H1 (cell line): ENCODE measurements around the gene PRKAG3. TPM values are rescaled to one million over a fixed set of nuclear protein-coding genes. Genes with fewer than 3 reads are reported as not detected.

Experiments used
- POLR2AphosphoS5 ChIP-seq: IDR thresholded peaks from 2 replicates; pipeline ENCODE4 v1.6.1; 2011; ENCODE audit warnings: low read depth, low read length
- SUZ12 ChIP-seq: fragments of 200-600 bp; sonication (generic); IDR thresholded peaks from 2 replicates; pipeline ENCODE4 v1.6.1; 2012; ENCODE audit warnings: mild to moderate bottlenecking, inconsistent platforms, low read length, moderate library complexity, mixed read lengths
- polyA plus RNA-seq, 7 experiments: library from polyadenylated mRNA; depleted of rRNA in 3 of 7; stranded (reverse) in 5 of 7; unstranded in 2 of 7; fragments of >200 nt in 5 of 7; fragments of 200-250 nt in 2 of 7; gene quantifications; 1 replicate in 5 of 7; 2 replicates in 1 of 7; 4 replicates in 1 of 7; pipeline versions ENCODE4 v1.2.1 to v1.2.3, GENCODE V29; 2011 to 2013; ENCODE audit warnings: missing spikeins in 2 of 7, mixed read lengths in 2 of 7
- total RNA-seq: library from RNA; stranded (reverse); fragmentation: NEBNext Ultra II Directional; extraction: Animal tissue kit (Norgen Biotek cat#: 25700); gene quantifications from 2 replicates; pipeline ENCODE4 v1.2.1, GENCODE V29; 2021
- TF ChIP-seq, protein P1 (sequence below): fragments of 300-600 bp; sonication (generic); IDR thresholded peaks from 2 replicates; pipeline ENCODE4 v1.7.1; 2012; ENCODE audit warnings: low read length, moderate library complexity, mild to moderate bottlenecking, inconsistent platforms; ENCODE audit not compliant: insufficient replicate concordance

The PRKAG3 gene
- total and polyA plus RNA-seq, 2 of the 8 experiments (the other 6 are each of a cell fraction or from before 2014, with no cell fraction given) = not detected

DNA sequence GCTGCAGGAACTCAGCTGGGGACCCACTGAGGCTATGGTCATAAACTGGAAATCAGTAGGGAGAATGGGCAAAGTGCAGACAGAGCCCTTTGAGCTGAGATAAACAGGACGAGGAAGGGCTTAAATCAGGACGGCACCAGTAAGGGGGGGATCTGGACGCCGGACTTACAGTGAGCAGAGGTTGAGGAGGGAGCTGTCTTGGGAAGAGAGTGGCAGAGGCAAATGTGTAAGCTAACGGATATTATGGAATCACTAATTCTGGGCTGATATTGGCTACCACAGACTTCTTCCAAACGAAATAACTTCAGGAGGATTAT lies 49.1 kb downstream of the PRKAG3 start (continued):
- TF ChIP-seq, protein P1, sequence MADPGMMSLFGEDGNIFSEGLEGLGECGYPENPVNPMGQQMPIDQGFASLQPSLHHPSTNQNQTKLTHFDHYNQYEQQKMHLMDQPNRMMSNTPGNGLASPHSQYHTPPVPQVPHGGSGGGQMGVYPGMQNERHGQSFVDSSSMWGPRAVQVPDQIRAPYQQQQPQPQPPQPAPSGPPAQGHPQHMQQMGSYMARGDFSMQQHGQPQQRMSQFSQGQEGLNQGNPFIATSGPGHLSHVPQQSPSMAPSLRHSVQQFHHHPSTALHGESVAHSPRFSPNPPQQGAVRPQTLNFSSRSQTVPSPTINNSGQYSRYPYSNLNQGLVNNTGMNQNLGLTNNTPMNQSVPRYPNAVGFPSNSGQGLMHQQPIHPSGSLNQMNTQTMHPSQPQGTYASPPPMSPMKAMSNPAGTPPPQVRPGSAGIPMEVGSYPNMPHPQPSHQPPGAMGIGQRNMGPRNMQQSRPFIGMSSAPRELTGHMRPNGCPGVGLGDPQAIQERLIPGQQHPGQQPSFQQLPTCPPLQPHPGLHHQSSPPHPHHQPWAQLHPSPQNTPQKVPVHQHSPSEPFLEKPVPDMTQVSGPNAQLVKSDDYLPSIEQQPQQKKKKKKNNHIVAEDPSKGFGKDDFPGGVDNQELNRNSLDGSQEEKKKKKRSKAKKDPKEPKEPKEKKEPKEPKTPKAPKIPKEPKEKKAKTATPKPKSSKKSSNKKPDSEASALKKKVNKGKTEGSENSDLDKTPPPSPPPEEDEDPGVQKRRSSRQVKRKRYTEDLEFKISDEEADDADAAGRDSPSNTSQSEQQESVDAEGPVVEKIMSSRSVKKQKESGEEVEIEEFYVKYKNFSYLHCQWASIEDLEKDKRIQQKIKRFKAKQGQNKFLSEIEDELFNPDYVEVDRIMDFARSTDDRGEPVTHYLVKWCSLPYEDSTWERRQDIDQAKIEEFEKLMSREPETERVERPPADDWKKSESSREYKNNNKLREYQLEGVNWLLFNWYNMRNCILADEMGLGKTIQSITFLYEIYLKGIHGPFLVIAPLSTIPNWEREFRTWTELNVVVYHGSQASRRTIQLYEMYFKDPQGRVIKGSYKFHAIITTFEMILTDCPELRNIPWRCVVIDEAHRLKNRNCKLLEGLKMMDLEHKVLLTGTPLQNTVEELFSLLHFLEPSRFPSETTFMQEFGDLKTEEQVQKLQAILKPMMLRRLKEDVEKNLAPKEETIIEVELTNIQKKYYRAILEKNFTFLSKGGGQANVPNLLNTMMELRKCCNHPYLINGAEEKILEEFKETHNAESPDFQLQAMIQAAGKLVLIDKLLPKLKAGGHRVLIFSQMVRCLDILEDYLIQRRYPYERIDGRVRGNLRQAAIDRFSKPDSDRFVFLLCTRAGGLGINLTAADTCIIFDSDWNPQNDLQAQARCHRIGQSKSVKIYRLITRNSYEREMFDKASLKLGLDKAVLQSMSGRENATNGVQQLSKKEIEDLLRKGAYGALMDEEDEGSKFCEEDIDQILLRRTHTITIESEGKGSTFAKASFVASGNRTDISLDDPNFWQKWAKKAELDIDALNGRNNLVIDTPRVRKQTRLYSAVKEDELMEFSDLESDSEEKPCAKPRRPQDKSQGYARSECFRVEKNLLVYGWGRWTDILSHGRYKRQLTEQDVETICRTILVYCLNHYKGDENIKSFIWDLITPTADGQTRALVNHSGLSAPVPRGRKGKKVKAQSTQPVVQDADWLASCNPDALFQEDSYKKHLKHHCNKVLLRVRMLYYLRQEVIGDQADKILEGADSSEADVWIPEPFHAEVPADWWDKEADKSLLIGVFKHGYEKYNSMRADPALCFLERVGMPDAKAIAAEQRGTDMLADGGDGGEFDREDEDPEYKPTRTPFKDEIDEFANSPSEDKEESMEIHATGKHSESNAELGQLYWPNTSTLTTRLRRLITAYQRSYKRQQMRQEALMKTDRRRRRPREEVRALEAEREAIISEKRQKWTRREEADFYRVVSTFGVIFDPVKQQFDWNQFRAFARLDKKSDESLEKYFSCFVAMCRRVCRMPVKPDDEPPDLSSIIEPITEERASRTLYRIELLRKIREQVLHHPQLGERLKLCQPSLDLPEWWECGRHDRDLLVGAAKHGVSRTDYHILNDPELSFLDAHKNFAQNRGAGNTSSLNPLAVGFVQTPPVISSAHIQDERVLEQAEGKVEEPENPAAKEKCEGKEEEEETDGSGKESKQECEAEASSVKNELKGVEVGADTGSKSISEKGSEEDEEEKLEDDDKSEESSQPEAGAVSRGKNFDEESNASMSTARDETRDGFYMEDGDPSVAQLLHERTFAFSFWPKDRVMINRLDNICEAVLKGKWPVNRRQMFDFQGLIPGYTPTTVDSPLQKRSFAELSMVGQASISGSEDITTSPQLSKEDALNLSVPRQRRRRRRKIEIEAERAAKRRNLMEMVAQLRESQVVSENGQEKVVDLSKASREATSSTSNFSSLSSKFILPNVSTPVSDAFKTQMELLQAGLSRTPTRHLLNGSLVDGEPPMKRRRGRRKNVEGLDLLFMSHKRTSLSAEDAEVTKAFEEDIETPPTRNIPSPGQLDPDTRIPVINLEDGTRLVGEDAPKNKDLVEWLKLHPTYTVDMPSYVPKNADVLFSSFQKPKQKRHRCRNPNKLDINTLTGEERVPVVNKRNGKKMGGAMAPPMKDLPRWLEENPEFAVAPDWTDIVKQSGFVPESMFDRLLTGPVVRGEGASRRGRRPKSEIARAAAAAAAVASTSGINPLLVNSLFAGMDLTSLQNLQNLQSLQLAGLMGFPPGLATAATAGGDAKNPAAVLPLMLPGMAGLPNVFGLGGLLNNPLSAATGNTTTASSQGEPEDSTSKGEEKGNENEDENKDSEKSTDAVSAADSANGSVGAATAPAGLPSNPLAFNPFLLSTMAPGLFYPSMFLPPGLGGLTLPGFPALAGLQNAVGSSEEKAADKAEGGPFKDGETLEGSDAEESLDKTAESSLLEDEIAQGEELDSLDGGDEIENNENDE = no peak
- TF ChIP-seq POLR2AphosphoS5 (no peak), SUZ12 (peak; percentile 24; the same call in 1 of the 2 replicates)
